Measurements from ENCODE around the gene AUTS2.

GRCh38 chr7:70134029-70134770, 535.9 kb downstream of the AUTS2 start:
- TF ChIP-seq SUZ12 (IDR thresholded peaks at IDR 0.05; ENCODE audit: extremely low read depth, insufficient read depth, insufficient read length) (no peak), YY1 (IDR thresholded peaks at IDR 0.05; ENCODE audit: insufficient read depth, insufficient read length) (no peak), ZNF274 (IDR thresholded peaks at IDR 0.05; ENCODE audit: low read depth, low read length) (no peak)
